DND-41 (cell line): Measurements from ENCODE around the gene MAP1LC3C.

ENCODE experiments used
- EZH2 ChIP-seq: IDR thresholded peaks from 3 replicates; pipeline ENCODE4 v1.6.1; 2012; ENCODE audit warnings: borderline replicate concordance, low read depth, mild to moderate bottlenecking, moderate library complexity, low read length, inconsistent platforms; ENCODE audit not compliant: severe bottlenecking
- TF ChIP-seq, protein P1 (sequence below): IDR thresholded peaks from 2 replicates; pipeline ENCODE4 v1.5.1; 2012; ENCODE audit warnings: borderline replicate concordance, low read length, moderate library complexity, mild to moderate bottlenecking; ENCODE audit not compliant: poor library complexity, severe bottlenecking; ENCODE audit errors: extremely low read depth

- TF ChIP-seq EZH2 = no peak
- TF ChIP-seq, protein P1, sequence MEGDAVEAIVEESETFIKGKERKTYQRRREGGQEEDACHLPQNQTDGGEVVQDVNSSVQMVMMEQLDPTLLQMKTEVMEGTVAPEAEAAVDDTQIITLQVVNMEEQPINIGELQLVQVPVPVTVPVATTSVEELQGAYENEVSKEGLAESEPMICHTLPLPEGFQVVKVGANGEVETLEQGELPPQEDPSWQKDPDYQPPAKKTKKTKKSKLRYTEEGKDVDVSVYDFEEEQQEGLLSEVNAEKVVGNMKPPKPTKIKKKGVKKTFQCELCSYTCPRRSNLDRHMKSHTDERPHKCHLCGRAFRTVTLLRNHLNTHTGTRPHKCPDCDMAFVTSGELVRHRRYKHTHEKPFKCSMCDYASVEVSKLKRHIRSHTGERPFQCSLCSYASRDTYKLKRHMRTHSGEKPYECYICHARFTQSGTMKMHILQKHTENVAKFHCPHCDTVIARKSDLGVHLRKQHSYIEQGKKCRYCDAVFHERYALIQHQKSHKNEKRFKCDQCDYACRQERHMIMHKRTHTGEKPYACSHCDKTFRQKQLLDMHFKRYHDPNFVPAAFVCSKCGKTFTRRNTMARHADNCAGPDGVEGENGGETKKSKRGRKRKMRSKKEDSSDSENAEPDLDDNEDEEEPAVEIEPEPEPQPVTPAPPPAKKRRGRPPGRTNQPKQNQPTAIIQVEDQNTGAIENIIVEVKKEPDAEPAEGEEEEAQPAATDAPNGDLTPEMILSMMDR = no peak
These were observed 17.6 kb upstream of the MAP1LC3C start for GRCh38 chr1:242016479-242016878.
